Measurements from ENCODE around the gene PLEKHG5.
"Not testable (repeated sequence)": the region's sequence is repeated elsewhere in the genome, so short reads cannot be mapped to it uniquely, and the experiment has no call there.

DNA sequence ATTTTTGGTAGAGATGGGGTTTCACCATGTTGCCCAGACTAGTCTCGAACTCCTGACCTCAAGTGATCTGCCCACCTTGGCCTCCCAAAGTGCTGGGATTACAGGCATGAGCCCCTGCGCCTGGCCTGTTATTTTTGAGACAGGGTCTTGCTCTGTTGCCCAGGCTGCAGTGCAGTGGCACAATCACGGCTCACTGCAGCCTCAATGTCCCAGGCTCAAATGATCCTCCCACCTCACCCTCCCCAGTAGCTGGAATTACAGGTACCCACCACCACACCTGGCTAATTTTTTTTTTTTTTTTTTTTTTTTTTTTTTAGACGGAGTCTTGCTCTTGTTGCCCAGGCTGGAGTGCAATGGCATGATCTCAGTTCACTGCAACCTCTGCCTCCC, 2.4 kb upstream of the PLEKHG5 start:
- not testable (repeated sequence) for TF ChIP-seq TCF12 (IDR thresholded peaks at IDR 0.05; ENCODE audit: low read depth, low read length)
- TF ChIP-seq, protein P1, sequence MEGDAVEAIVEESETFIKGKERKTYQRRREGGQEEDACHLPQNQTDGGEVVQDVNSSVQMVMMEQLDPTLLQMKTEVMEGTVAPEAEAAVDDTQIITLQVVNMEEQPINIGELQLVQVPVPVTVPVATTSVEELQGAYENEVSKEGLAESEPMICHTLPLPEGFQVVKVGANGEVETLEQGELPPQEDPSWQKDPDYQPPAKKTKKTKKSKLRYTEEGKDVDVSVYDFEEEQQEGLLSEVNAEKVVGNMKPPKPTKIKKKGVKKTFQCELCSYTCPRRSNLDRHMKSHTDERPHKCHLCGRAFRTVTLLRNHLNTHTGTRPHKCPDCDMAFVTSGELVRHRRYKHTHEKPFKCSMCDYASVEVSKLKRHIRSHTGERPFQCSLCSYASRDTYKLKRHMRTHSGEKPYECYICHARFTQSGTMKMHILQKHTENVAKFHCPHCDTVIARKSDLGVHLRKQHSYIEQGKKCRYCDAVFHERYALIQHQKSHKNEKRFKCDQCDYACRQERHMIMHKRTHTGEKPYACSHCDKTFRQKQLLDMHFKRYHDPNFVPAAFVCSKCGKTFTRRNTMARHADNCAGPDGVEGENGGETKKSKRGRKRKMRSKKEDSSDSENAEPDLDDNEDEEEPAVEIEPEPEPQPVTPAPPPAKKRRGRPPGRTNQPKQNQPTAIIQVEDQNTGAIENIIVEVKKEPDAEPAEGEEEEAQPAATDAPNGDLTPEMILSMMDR (IDR thresholded peaks at IDR 0.05 in 2 of 3, conservative IDR thresholded peaks at IDR 0.05 in 1 of 3; ENCODE audit: control insufficient read depth in 2 of 3, extremely low read depth in 1 of 3, insufficient read depth in 1 of 3, low read depth in 3 of 3, low read length in 3 of 3): not testable (repeated sequence)

All from GM12878 (cell line).